Endothelial cell of umbilical vein (primary cell): ENCODE measurements around the gene LRRIQ1. TPM values are rescaled to one million over a fixed set of nuclear protein-coding genes. Genes with fewer than 3 reads are reported as not detected.

Source experiments
- BruUV-seq: library from RNA; stranded (reverse); fragments of 400-500 nt; replicated peaks from 2 replicates; lab custom pipeline; 2021; lab: Mats Ljungman, UMichigan
- CTCF ChIA-PET: fragments of 300-600, 350-600 bp; sonication (Branson Sonifier 250); formaldehyde crosslinking; loops from one replicate; lab custom pipeline; 2021; ENCODE audit warnings: antibody characterized with exemption, inconsistent platforms; lab: Charles Lee
- POLR2A ChIA-PET: fragments of 300-600, 350-600 bp; sonication (Branson Sonifier 250); formaldehyde crosslinking; loops from one replicate; lab custom pipeline; 2021; ENCODE audit warnings: antibody characterized with exemption, inconsistent platforms; lab: Charles Lee
- DNase-seq: peaks from one replicate; pipeline ENCODE4 v3.0.0-alpha.2; 2011; ENCODE audit warnings: low read depth, low spot score
- FAIRE-seq: peaks from 2 replicates; lab custom pipeline; 2011; peaks lifted over from hg19 to GRCh38; lab: Jason Lieb, UNC
- H2AFZ ChIP-seq: 2 replicates; pipeline ENCODE4 v1.6.0; 2012; ENCODE audit warnings: low read depth, low read length, control low read depth, inconsistent platforms
- H3K27ac ChIP-seq: 2 replicates; pipeline ENCODE4 v1.5.1; 2011; ENCODE audit warnings: low read depth, mild to moderate bottlenecking, control low read depth, low read length, moderate library complexity; ENCODE audit not compliant: insufficient read depth
- H3K27me3 ChIP-seq, 2 experiments: 2 replicates each; pipeline versions ENCODE4 v1.6.0 to v1.6.1; 2011; ENCODE audit warnings: low read length in 2 of 2, mixed read lengths in 1 of 2; ENCODE audit not compliant: control insufficient read depth in 2 of 2, insufficient read depth in 2 of 2
- H3K36me3 ChIP-seq, 2 experiments: 2 replicates in 1 of 2; 3 replicates in 1 of 2; pipeline ENCODE4 v1.5.1; 2011; ENCODE audit warnings: low read length in 2 of 2, mild to moderate bottlenecking in 1 of 2, moderate library complexity in 1 of 2; ENCODE audit not compliant: control insufficient read depth in 2 of 2, insufficient read depth in 2 of 2; ENCODE audit errors: extremely low read depth in 1 of 2
- H3K4me1 ChIP-seq: 3 replicates; pipeline ENCODE4 v1.5.1; 2011; ENCODE audit warnings: mild to moderate bottlenecking, low read length; ENCODE audit not compliant: control insufficient read depth, insufficient read depth; ENCODE audit errors: extremely low read depth
- H3K4me2 ChIP-seq: 2 replicates; pipeline ENCODE4 v1.6.1; 2011; ENCODE audit warnings: low read length, control low read depth, mixed read lengths; ENCODE audit not compliant: insufficient read depth
- H3K4me3 ChIP-seq, 3 experiments: fragments of 200-600 bp in 1 of 3; sonication (generic), shearing (Covaris generic) in 1 of 3; replicated peaks in 1 of 3; 2 replicates each; pipeline ENCODE4 v1.5.1; 2011 to 2016; ENCODE audit warnings: control low read depth in 3 of 3, low read length in 3 of 3, mild to moderate bottlenecking in 2 of 3, inconsistent platforms in 1 of 3, low read depth in 1 of 3, moderate library complexity in 1 of 3; ENCODE audit not compliant: insufficient read depth in 1 of 3
- H3K79me2 ChIP-seq: 2 replicates; pipeline ENCODE4 v1.6.0; 2012; ENCODE audit warnings: low read length, inconsistent platforms; ENCODE audit not compliant: control insufficient read depth, insufficient read depth
- H3K9ac ChIP-seq: replicated peaks from 2 replicates; pipeline ENCODE3; 2011; ENCODE audit warnings: low read length, control low read depth; ENCODE audit not compliant: insufficient read depth; ENCODE audit errors: extremely low read depth
- H3K9me1 ChIP-seq: replicated peaks from 3 replicates; pipeline ENCODE4 v1.6.0; 2011; ENCODE audit warnings: mild to moderate bottlenecking, low read length; ENCODE audit not compliant: control insufficient read depth, insufficient read depth; ENCODE audit errors: extremely low read depth
- H3K9me3 ChIP-seq: replicated peaks from 2 replicates; pipeline ENCODE4 v1.5.1; 2012; ENCODE audit warnings: low read length, inconsistent platforms; ENCODE audit not compliant: control insufficient read depth, insufficient read depth
- H4K20me1 ChIP-seq: replicated peaks from 2 replicates; pipeline ENCODE3; 2011; ENCODE audit warnings: mild to moderate bottlenecking, low read length; ENCODE audit not compliant: control insufficient read depth, insufficient read depth; ENCODE audit errors: extremely low read depth
- EZH2 ChIP-seq: IDR thresholded peaks from 2 replicates; pipeline ENCODE4 v1.6.1; 2012; ENCODE audit warnings: borderline replicate concordance, low read depth, mild to moderate bottlenecking, moderate library complexity, low read length, inconsistent platforms; ENCODE audit not compliant: severe bottlenecking
- FOS ChIP-seq: IDR thresholded peaks from 2 replicates; pipeline ENCODE4 v1.6.1; 2011; ENCODE audit warnings: mild to moderate bottlenecking, low read length, moderate library complexity, borderline replicate concordance; ENCODE audit not compliant: insufficient read depth
- GATA2 ChIP-seq: IDR thresholded peaks from 2 replicates; pipeline ENCODE4 v1.7.0; 2011; ENCODE audit warnings: low read depth, mild to moderate bottlenecking, moderate library complexity, mixed read lengths, low read length; ENCODE audit not compliant: insufficient read length, insufficient read depth
- JUN ChIP-seq: IDR thresholded peaks from 2 replicates; pipeline ENCODE4 v1.6.1; 2011; ENCODE audit warnings: borderline replicate concordance, low read depth; ENCODE audit not compliant: insufficient read length, insufficient read depth
- MYC ChIP-seq: IDR thresholded peaks from one replicate; pipeline ENCODE4 v1.6.1; 2011; ENCODE audit warnings: mild to moderate bottlenecking, low read depth, low read length
- POLR2A ChIP-seq: IDR thresholded peaks from 2 replicates; pipeline ENCODE4 v1.6.1; 2012; ENCODE audit warnings: low read depth, mild to moderate bottlenecking, control low read depth, low read length
- POLR2AphosphoS5 ChIP-seq: IDR thresholded peaks from 2 replicates; pipeline ENCODE4 v1.6.1; 2012; ENCODE audit warnings: low read depth, mild to moderate bottlenecking, control low read depth, low read length, moderate library complexity; ENCODE audit not compliant: insufficient read depth
- dilution Hi-C: fragments of 300-500 bp; cut with MboI; formaldehyde crosslinking; loops from one replicate; pipeline ENCODE4 v1.15.0; 2019; ENCODE audit warnings: low sequenced_read_pairs; ENCODE audit not compliant: extremely low pct_ligation_motif_present
- intact Hi-C: fragments of 100-400 bp; cut with micrococcal nuclease; formaldehyde crosslinking; loops from one replicate; pipeline ENCODE4 v1.10.0; 2022
- polyA plus RNA-seq, 4 experiments: library from polyadenylated mRNA; depleted of rRNA in 3 of 4; stranded (reverse) in 3 of 4; unstranded in 1 of 4; fragments of >200 nt; gene quantifications; 2 replicates each; pipeline versions ENCODE4 v1.2.1 to v1.2.3, GENCODE V29; 2011 to 2012; ENCODE audit warnings: missing spikeins in 1 of 4
- total RNA-seq: library from RNA; stranded (reverse); gene quantifications from 2 replicates; pipeline ENCODE4 v1.2.3, GENCODE V29; 2021
- TF ChIP-seq, protein P1 (sequence below): IDR thresholded peaks from 2 replicates; pipeline ENCODE4 v1.6.1; 2011; ENCODE audit not compliant: insufficient read depth, insufficient read length
- TF ChIP-seq, protein P2 (sequence below), 2 donors: IDR thresholded peaks; 1 replicate in 1 of 2; 2 replicates in 1 of 2; pipeline ENCODE4 v1.5.1; 2011; ENCODE audit warnings: low read length in 2 of 2, mild to moderate bottlenecking in 2 of 2, moderate library complexity in 2 of 2, control low read depth in 1 of 2, inconsistent platforms in 1 of 2, low read depth in 1 of 2; ENCODE audit not compliant: insufficient read depth in 1 of 2; ENCODE audit errors: extremely low read depth in 1 of 2

LRRIQ1 gene
- total and polyA plus RNA-seq, 2 donors (not counting 3 experiments of a cell fraction or from before 2014, with no cell fraction given): 0.08 to 0.20 TPM

DNA sequence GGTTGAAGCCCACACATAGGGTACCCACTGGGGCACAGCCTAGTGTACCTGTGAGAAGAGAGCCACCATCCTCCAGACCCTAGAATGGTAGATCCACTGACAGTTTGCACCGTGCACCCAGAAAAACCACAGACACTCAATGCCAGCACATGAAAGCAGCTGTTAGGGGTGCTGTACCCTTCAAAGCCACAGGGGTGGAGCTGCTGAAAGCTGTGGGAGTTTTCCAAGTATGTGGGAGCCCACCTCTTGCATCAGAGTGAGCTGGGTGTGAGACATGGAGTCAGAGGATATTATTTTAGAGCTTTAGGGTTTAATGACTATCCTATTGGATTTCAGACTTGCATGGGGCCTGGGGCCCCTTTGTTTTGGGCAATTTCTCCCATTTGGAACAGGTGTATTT, 30.5 kb upstream of the LRRIQ1 start:
- no peak overlapping the region for H2AFZ ChIP-seq
- H3K9ac ChIP-seq: no peak overlapping the region
- H3K27ac ChIP-seq: no peak overlapping the region
- no peak for DNase-seq
- ChIA-PET CTCF (no interaction called here), POLR2A (no interaction called here)
- no TSS peak for BruUV-seq
- no peak for FAIRE-seq
- no peak overlapping the region for H3K4me3 ChIP-seq
- H3K36me3 ChIP-seq: no peaks in the 10 kb centered on the region
- no peaks in the 10 kb centered on the region for H4K20me1 ChIP-seq
- dilution Hi-C loops (no loop called here), intact Hi-C loops (no loop called here)
- H3K9me3 ChIP-seq: no peaks in the 10 kb centered on the region
- no peaks in the 10 kb centered on the region for H3K79me2 ChIP-seq
- no peaks in the 10 kb centered on the region for H3K9me1 ChIP-seq
- H3K27me3 ChIP-seq: no peaks in the 10 kb centered on the region
- TF ChIP-seq MYC (no peak), FOS (no peak), GATA2 (no peak), POLR2AphosphoS5 (no peak), POLR2A (no peak), EZH2 (no peak), JUN (no peak)
- TF ChIP-seq, protein P1, sequence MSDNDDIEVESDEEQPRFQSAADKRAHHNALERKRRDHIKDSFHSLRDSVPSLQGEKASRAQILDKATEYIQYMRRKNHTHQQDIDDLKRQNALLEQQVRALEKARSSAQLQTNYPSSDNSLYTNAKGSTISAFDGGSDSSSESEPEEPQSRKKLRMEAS: no peak
- TF ChIP-seq, protein P2, sequence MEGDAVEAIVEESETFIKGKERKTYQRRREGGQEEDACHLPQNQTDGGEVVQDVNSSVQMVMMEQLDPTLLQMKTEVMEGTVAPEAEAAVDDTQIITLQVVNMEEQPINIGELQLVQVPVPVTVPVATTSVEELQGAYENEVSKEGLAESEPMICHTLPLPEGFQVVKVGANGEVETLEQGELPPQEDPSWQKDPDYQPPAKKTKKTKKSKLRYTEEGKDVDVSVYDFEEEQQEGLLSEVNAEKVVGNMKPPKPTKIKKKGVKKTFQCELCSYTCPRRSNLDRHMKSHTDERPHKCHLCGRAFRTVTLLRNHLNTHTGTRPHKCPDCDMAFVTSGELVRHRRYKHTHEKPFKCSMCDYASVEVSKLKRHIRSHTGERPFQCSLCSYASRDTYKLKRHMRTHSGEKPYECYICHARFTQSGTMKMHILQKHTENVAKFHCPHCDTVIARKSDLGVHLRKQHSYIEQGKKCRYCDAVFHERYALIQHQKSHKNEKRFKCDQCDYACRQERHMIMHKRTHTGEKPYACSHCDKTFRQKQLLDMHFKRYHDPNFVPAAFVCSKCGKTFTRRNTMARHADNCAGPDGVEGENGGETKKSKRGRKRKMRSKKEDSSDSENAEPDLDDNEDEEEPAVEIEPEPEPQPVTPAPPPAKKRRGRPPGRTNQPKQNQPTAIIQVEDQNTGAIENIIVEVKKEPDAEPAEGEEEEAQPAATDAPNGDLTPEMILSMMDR (IDR thresholded peaks at IDR 0.05; ENCODE audit: extremely low read depth in 1 of 2, insufficient read depth in 1 of 2, low read depth in 1 of 2, low read length in 2 of 2): no peak
- no peak overlapping the region for H3K4me2 ChIP-seq
- no peaks in the 10 kb centered on the region for H3K4me1 ChIP-seq
